Nephron (organoid): ENCODE results near the gene SLC32A1.

Source experiments
- H3K27ac Mint-ChIP-seq, 3 experiments: 2 replicates each; pipeline ENCODE4 v1.8.0; 2020; ENCODE audit warnings: mixed read lengths in 3 of 3, mild to moderate bottlenecking in 2 of 3, moderate library complexity in 1 of 3
- H3K27me3 Mint-ChIP-seq: 2 replicates; pipeline ENCODE4 v1.8.0; 2021; ENCODE audit warnings: low read depth, mild to moderate bottlenecking, moderate library complexity, mixed read lengths
- H3K36me3 Mint-ChIP-seq: 2 replicates; pipeline ENCODE4 v1.8.0; 2020; ENCODE audit warnings: low read depth, mixed read lengths
- H3K4me1 Mint-ChIP-seq: 2 replicates; pipeline ENCODE4 v1.8.0; 2020; ENCODE audit warnings: mixed read lengths
- H3K4me3 Mint-ChIP-seq, 3 experiments: 2 replicates each; pipeline ENCODE4 v1.8.0; 2020; ENCODE audit warnings: mild to moderate bottlenecking in 3 of 3, mixed read lengths in 3 of 3, moderate library complexity in 2 of 3
- H3K9me3 Mint-ChIP-seq: 2 replicates; pipeline ENCODE4 v1.8.0; 2020; ENCODE audit warnings: mixed read lengths
- TF ChIP-seq, protein P1 (sequence below), 3 experiments: fragments of 200-600 bp; sonication (generic); IDR thresholded peaks; one replicate each; pipeline ENCODE4 v1.5.0; 2021; ENCODE audit warnings: antibody characterized with exemption in 3 of 3; ENCODE audit not compliant: unreplicated experiment in 3 of 3

The SLC32A1 gene

GRCh38 chr20:38700926-38701325, 23.4 kb upstream of the SLC32A1 start:
- TF ChIP-seq, protein P1, sequence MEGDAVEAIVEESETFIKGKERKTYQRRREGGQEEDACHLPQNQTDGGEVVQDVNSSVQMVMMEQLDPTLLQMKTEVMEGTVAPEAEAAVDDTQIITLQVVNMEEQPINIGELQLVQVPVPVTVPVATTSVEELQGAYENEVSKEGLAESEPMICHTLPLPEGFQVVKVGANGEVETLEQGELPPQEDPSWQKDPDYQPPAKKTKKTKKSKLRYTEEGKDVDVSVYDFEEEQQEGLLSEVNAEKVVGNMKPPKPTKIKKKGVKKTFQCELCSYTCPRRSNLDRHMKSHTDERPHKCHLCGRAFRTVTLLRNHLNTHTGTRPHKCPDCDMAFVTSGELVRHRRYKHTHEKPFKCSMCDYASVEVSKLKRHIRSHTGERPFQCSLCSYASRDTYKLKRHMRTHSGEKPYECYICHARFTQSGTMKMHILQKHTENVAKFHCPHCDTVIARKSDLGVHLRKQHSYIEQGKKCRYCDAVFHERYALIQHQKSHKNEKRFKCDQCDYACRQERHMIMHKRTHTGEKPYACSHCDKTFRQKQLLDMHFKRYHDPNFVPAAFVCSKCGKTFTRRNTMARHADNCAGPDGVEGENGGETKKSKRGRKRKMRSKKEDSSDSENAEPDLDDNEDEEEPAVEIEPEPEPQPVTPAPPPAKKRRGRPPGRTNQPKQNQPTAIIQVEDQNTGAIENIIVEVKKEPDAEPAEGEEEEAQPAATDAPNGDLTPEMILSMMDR (IDR thresholded peaks at IDR 0.05; ENCODE audit: unreplicated experiment in 3 of 3) = no peak
- H3K9me3 Mint-ChIP-seq = no peaks in the 10 kb centered on the region
- no peak overlapping the region for H3K27ac Mint-ChIP-seq
- H3K27me3 Mint-ChIP-seq = peaks cover 50% of the 10 kb centered on the region
- H3K4me1 Mint-ChIP-seq = no peaks in the 10 kb centered on the region
- no peak overlapping the region for H3K4me3 Mint-ChIP-seq
- H3K36me3 Mint-ChIP-seq = no peaks in the 10 kb centered on the region

GRCh38 chr20:38703526-38703925, 20.8 kb upstream of the SLC32A1 start:
- Mint-ChIP-seq H3K4me3 (no peak overlapping the region), H3K27me3 (peaks cover 51% of the 10 kb centered on the region), H3K9me3 (no peaks in the 10 kb centered on the region), H3K27ac (no peak overlapping the region), H3K4me1 (no peaks in the 10 kb centered on the region), H3K36me3 (no peaks in the 10 kb centered on the region)
- TF ChIP-seq, protein P1 (IDR thresholded peaks at IDR 0.05; ENCODE audit: unreplicated experiment in 3 of 3) = no peak

DNA sequence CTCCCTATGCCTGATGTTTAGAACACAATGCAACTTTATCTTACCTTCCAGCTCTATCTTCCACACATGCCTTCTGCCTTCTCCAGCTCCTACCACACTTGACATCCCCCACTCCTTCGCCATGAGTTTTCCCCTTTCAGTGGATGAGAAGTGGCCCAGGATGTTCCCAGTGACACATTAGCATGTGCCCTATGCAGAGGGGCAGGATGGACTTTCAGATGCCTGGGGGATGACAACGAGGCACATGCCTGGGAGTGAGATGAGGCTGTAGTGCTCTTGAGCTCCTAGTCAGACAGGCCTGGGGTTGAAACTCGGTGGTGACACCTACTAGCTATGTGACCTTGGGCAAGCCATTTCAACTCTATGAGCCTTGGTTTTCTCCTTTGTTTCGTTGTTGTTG, 20.1 kb upstream of the SLC32A1 start:
- H3K9me3 Mint-ChIP-seq = no peaks in the 10 kb centered on the region
- no peak overlapping the region for H3K4me3 Mint-ChIP-seq
- TF ChIP-seq, protein P1 (IDR thresholded peaks at IDR 0.05; ENCODE audit: unreplicated experiment in 3 of 3) = no peak
- H3K27me3 Mint-ChIP-seq = peaks cover 58% of the 10 kb centered on the region
- no peaks in the 10 kb centered on the region for H3K36me3 Mint-ChIP-seq
- H3K27ac Mint-ChIP-seq = no peak overlapping the region
- H3K4me1 Mint-ChIP-seq = no peaks in the 10 kb centered on the region

GRCh38 chr20:38706509-38706908, 17.8 kb upstream of the SLC32A1 start:
- Mint-ChIP-seq H3K36me3 (no peaks in the 10 kb centered on the region), H3K27ac (peak overlapping the region in 2 of 3 experiments; percentile 38 to 90), H3K27me3 (peaks cover 54% of the 10 kb centered on the region), H3K9me3 (no peaks in the 10 kb centered on the region), H3K4me3 (no peak overlapping the region), H3K4me1 (no peaks in the 10 kb centered on the region)
- TF ChIP-seq, protein P1 (IDR thresholded peaks at IDR 0.05; ENCODE audit: unreplicated experiment in 3 of 3) = no peak

DNA sequence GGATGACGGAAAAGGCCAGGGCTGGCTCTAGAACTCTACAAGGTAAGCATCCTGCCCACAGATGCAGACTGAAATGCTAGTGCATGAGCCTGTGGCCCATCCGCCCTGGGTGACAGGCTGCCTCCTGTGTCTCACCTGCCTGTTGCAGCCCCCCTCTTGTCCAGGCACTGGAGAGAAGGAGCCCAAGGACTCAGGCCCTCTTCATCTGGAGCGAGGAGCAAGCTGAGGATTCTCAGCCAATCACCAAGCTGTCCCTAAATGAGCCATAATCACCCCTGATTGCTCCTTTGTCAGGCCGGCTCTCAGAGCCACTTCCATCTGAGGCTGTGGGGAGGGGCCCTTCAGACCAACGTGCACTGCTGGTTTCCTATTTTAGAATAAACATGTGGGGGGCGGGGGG, 10.0 kb upstream of the SLC32A1 start:
- Mint-ChIP-seq H3K27ac (no peak overlapping the region), H3K9me3 (no peaks in the 10 kb centered on the region), H3K36me3 (no peaks in the 10 kb centered on the region), H3K27me3 (peaks cover 76% of the 10 kb centered on the region), H3K4me3 (no peak overlapping the region), H3K4me1 (no peaks in the 10 kb centered on the region)
- TF ChIP-seq, protein P1 (IDR thresholded peaks at IDR 0.05; ENCODE audit: unreplicated experiment in 3 of 3) = no peak

DNA sequence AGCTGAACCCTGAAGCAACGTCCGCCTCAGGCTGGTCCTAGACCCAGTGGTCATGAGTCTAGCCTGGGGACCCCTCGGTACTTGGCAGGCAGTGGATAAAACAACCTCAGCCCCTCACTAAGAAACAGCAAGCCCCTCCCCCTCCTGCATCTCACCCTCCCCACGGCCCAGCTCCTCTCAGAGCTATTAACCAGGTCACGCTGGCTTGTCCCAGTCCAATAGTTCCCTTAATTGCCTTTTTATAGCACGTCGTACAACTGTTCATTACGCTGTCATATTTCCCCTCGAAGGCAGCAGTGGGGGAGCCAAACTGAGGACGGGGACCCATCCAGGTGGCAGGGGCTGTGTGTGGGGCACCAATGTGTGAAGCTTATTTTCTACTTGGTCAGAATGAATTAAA, 8.6 kb upstream of the SLC32A1 start:
- Mint-ChIP-seq H3K27me3 (peaks cover 83% of the 10 kb centered on the region), H3K9me3 (no peaks in the 10 kb centered on the region), H3K27ac (no peak overlapping the region), H3K4me1 (no peaks in the 10 kb centered on the region), H3K4me3 (no peak overlapping the region), H3K36me3 (no peaks in the 10 kb centered on the region)
- TF ChIP-seq, protein P1 (IDR thresholded peaks at IDR 0.05; ENCODE audit: unreplicated experiment in 3 of 3) = no peak
